Ovary (tissue), 10 donors: ENCODE measurements around the gene MAP3K21. TPM values are rescaled to one million over a fixed set of nuclear protein-coding genes. Genes with fewer than 3 reads are reported as not detected.

Source experiments
- DNase-seq, 5 donors: peaks; one replicate each; pipeline ENCODE4 v3.0.0-alpha.2; 2019 to 2020
- H3K27ac ChIP-seq, 2 donors: fragments of 200-600 bp; one replicate each; pipeline versions ENCODE4 v1.5.1 to v1.8.0; 2019 to 2022
- H3K27me3 ChIP-seq: fragments of 200-600 bp; one replicate; pipeline ENCODE4 v1.8.0; 2022
- H3K36me3 ChIP-seq: fragments of 200-600 bp; sonication (generic); one replicate; pipeline ENCODE4 v1.5.1; 2019
- H3K4me1 ChIP-seq: one replicate; pipeline ENCODE4 v1.8.1; 2013; ENCODE audit warnings: mild to moderate bottlenecking, moderate library complexity; ENCODE audit not compliant: insufficient read depth
- H3K4me3 ChIP-seq: fragments of 200-600 bp; sonication (generic); one replicate; pipeline ENCODE4 v1.5.1; 2017
- H3K9me3 ChIP-seq, 2 donors: fragments of 200-600 bp in 1 of 2; sonication (generic) in 1 of 2; one replicate each; pipeline versions ENCODE4 v1.5.1 to v1.8.1; 2013 to 2019; ENCODE audit warnings: mild to moderate bottlenecking in 1 of 2, moderate library complexity in 1 of 2
- EP300 ChIP-seq: sonication (generic); formaldehyde crosslinking; IDR thresholded peaks from one replicate; pipeline ENCODE4 v1.6.1; 2017; ENCODE audit warnings: antibody characterized with exemption
- POLR2A ChIP-seq: fragments of 450-650 bp; IDR thresholded peaks from one replicate; pipeline ENCODE4 v1.6.1; 2017; ENCODE audit warnings: antibody characterized with exemption, mild to moderate bottlenecking, moderate library complexity
- WGBS, 3 donors: extraction: QIAGEN DNeasy Blood & Tissue Kit in 1 of 3; methylation state at CpG; one replicate each; pipeline versions ENCODE4 v1.1.5 to v1.1.7; 2013 to 2017; 5-methylcytosine and 5-hydroxymethylcytosine counted together
- intact Hi-C, 4 donors: fragments of 100-400 bp; cut with DNase I; formaldehyde crosslinking; loops; one replicate each; pipeline versions ENCODE4 v1.11.0 to v1.15.1; 2022 to 2023
- long read RNA-seq, 3 donors: library from polyadenylated mRNA in 2 of 3; unstranded in 2 of 3; transcript quantifications; one replicate each; pipeline ENCODE4 v2.0.0 and lab custom pipeline, GENCODE V29; 2021 to 2026
- polyA plus RNA-seq, 2 donors: library from polyadenylated mRNA; stranded (reverse); fragments of 200-250 nt in 1 of 2; fragments of 350-450 nt in 1 of 2; fragmentation: Illumina TruSeq in 1 of 2; extraction: RNeasy Lipid Tissue Mini Kit (QIAGEN cat#74804) in 1 of 2; gene quantifications; one replicate each; pipeline ENCODE4 v1.2.3, GENCODE V29; 2013 to 2014
- total RNA-seq, 7 donors: library from RNA; depleted of rRNA in 2 of 7; stranded (reverse); fragments of >200 nt in 2 of 7; fragmentation: NEBNext Ultra II Directional in 3 of 7; extraction: Animal tissue kit (Norgen Biotek cat#: 25700) in 3 of 7; gene quantifications; one replicate each; pipeline versions ENCODE4 v1.1.0 to v1.2.4, GENCODE V29; 2016 to 2023
- TF ChIP-seq, protein P1 (sequence below), 3 donors: fragments of 450-650 bp in 2 of 3; fragments of 200-600 bp in 1 of 3; IDR thresholded peaks; one replicate each; pipeline versions ENCODE4 v1.5.1 to v1.8.0; 2016 to 2022; ENCODE audit warnings: antibody characterized with exemption in 3 of 3, mild to moderate bottlenecking in 1 of 3
- donor health status: DM: no; HTN: no; CAD: no; lungs with moderate emphysema.
- donor health status: DM: no; HTN: no; CAD: no.
- donor health status: Bipolar disorder and iron deficiency.
- donor health status: DM: yes; HTN: yes; CAD: no.
- donor health status: DM: no; HTN: no; CAD: no.
- donor health status: DM: yes; HTN: yes; CAD: no.

The MAP3K21 gene
- 10 to 100 TPM in 1 of 7 donors, 1 to 10 TPM in 6; 1.2 to 21.0 (median 1.8) TPM for total RNA-seq
- polyA plus RNA-seq, result under 1 TPM; 0.52 to 0.87 TPM
- long read RNA-seq, donor 1, partial matches to known transcripts, result 1 of 1 reads
- long read RNA-seq, donor 1, other reads (novel, unspliced or antisense), result 0 of 1 reads
- long read RNA-seq, donor 2, full-length matches to known transcripts, result 1 of 1 reads
- long read RNA-seq, donor 2, partial matches to known transcripts, result 0 of 1 reads
- long read RNA-seq, donor 2, other reads (novel, unspliced or antisense), result 0 of 1 reads
- long read RNA-seq, donor 3, full-length matches to known transcripts, result 5 of 6 reads
- long read RNA-seq, donor 3, partial matches to known transcripts, result 0 of 6 reads
- long read RNA-seq, donor 3, other reads (novel, unspliced or antisense), result 1 of 6 reads

DNA sequence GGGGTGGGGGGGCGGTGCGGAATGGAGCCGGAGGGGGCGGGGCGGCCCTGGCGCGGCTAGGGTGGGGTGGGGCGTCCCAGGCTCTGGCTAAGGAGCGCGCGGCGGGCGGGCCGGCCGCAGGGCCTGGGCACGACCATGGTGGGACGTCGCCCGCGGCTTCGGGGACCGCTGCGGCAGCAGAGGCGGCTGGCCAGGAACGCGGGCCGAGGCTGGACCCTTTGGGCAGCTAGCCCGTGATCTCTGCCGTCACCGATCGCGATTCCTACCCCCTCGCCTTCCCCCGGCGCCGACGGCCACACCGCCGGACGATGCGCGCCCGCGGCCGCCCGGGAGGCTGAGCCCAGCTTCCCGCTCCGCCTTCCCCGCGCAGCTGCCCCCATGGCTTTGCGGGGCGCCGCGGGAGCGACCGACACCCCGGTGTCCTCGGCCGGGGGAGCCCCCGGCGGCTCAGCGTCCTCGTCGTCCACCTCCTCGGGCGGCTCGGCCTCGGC lies at the start of gene MAP3K21:
MAP3K21 (plus strand) TSS at position 74 of the 491 bp plus-strand sequence; CDS start at position 379, 305 bp downstream.
- Histone ChIP-seq H3K9me3 (no peaks in the 10 kb centered on the region), H3K36me3 (no peaks in the 10 kb centered on the region), H3K27me3 (no peaks in the 10 kb centered on the region), H3K4me1 (peaks cover 11% of the 10 kb centered on the region), H3K27ac (no peak within 1 kb of the TSS), H3K4me3 (peak within 1 kb of the TSS; percentile 42)
- TF ChIP-seq, protein P1, sequence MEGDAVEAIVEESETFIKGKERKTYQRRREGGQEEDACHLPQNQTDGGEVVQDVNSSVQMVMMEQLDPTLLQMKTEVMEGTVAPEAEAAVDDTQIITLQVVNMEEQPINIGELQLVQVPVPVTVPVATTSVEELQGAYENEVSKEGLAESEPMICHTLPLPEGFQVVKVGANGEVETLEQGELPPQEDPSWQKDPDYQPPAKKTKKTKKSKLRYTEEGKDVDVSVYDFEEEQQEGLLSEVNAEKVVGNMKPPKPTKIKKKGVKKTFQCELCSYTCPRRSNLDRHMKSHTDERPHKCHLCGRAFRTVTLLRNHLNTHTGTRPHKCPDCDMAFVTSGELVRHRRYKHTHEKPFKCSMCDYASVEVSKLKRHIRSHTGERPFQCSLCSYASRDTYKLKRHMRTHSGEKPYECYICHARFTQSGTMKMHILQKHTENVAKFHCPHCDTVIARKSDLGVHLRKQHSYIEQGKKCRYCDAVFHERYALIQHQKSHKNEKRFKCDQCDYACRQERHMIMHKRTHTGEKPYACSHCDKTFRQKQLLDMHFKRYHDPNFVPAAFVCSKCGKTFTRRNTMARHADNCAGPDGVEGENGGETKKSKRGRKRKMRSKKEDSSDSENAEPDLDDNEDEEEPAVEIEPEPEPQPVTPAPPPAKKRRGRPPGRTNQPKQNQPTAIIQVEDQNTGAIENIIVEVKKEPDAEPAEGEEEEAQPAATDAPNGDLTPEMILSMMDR (IDR thresholded peaks at IDR 0.05), result no peak
- 1 to 3% methylated on average over 38 to 68 of the region's 68 CpGs; no CpG with 5 or more reads in 1 of the 3 donors for WGBS, 3 donors
- peak in 2 of 5 donors; percentile 44 to 54 for DNase-seq
- intact Hi-C loops, result no loop called here

DNA sequence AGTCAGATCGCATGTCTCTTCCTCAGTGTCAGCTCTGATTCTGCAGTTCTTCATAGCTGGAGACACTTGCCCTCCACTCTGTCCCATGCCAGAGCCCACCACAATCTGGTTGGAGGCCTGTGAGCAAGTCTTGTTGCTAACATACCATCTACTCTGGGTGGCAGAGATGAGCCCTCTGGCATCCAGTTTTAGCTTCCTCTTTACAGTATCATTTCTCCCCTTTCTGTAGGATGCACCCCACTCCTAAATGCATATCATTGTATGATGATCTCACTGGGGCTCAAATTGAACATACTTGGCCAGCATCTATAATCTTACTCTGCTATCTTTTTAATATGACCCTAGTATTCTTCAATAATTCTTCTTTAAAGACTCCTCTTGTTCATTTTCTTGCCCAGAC lies 48.9 kb upstream of the MAP3K21 start:
- Histone ChIP-seq H3K4me1 (no peaks in the 10 kb centered on the region), H3K36me3 (no peaks in the 10 kb centered on the region), H3K27ac (no peak overlapping the region), H3K4me3 (no peak overlapping the region), H3K27me3 (peaks cover 3% of the 10 kb centered on the region), H3K9me3 (no peaks in the 10 kb centered on the region)
- no peak for TF ChIP-seq POLR2A
- TF ChIP-seq, protein P1 (IDR thresholded peaks at IDR 0.05), result no peak
- TF ChIP-seq EP300, result no peak
- intact Hi-C loops, result no loop called here
- no peak for DNase-seq
- 49 to 95% (median 89%) methylated on average over 1 of the region's 1 CpG for WGBS, 3 donors

DNA sequence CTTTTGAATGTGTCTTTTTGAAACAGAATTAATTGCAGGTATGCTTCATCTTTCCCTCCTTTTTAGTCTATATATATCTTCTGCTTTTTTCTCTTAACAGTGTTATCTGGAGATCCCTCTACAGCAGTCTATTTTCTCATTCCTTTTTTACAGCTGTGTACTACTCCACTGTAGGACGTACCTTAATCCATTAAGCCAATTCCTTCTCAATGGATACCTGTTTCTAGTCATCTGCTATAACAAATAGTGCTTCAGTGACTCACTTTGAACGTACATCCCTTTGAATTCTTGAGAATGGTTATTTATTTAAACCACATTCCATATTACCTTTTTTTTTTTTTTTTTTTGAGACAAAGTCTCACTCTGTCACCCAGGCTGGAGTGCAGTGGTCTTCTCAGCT lies 47.6 kb upstream of the MAP3K21 start:
- no peaks in the 10 kb centered on the region for H3K9me3 ChIP-seq
- no peak overlapping the region for H3K27ac ChIP-seq
- TF ChIP-seq, protein P1 (IDR thresholded peaks at IDR 0.05), result no peak
- TF ChIP-seq POLR2A, result no peak
- no peak for TF ChIP-seq EP300
- intact Hi-C loops, result no loop called here
- H3K27me3 ChIP-seq, result peaks cover 3% of the 10 kb centered on the region
- H3K4me1 ChIP-seq, result no peaks in the 10 kb centered on the region
- H3K36me3 ChIP-seq, result no peaks in the 10 kb centered on the region
- DNase-seq, result no peak
- H3K4me3 ChIP-seq, result no peak overlapping the region
- WGBS, 3 donors, result 90 to 98% (median 94%) methylated on average over 2 of the region's 2 CpGs

DNA sequence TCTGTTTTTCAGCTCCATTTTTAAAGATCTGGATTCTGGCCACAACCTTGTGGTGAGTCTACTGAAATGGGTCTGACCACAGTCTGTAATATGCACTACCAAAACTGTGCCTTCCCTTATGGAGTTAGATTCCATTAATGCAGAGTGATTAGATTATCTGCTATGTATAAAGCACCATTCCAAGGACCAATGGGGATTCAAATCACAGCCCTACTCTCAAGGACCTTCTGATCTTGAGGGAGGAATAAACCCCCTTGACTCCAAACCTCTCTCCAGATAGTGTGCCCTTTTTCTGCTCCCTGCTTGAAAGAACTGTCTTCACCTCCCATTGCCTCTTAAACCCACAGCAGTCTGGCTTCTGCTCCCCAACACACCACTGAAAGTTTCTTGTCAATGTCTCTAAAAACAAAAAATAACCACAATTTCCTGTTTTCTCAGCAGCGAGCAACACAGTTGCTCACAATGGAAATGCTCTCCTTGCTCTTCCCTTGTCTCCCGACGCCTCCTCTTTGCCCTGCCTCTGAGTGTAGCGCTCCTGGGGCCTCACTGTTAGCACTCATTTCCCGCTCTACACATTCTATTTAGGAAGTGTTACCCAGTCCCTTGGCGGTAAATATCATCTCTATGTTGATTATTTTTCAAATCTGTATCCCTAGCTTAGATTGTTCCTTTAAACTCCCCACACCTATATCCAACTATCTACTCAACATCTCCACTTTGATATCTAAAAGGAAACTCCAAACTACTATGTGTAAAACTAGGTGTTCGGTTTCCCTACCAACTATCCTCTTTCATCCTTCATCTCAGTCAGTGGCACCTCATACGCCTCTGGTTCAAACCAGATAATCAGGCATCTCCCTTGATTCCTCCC lies 45.6 kb upstream of the MAP3K21 start:
- H3K4me3 ChIP-seq, result no peak overlapping the region
- H3K36me3 ChIP-seq, result no peaks in the 10 kb centered on the region
- no peak overlapping the region for H3K27ac ChIP-seq
- intact Hi-C loops, result no loop called here
- TF ChIP-seq, protein P1 (IDR thresholded peaks at IDR 0.05), result no peak
- no peak for TF ChIP-seq EP300
- TF ChIP-seq POLR2A, result no peak
- DNase-seq, result no peak
- peaks cover 3% of the 10 kb centered on the region for H3K27me3 ChIP-seq
- no peaks in the 10 kb centered on the region for H3K4me1 ChIP-seq
- 64 to 71% (median 70%) methylated on average over 8 of the region's 8 CpGs for WGBS, 3 donors
- H3K9me3 ChIP-seq, result no peaks in the 10 kb centered on the region
